Measurements from ENCODE around the gene SEBOX.

- no peak for TF ChIP-seq POLR2A (IDR thresholded peaks at IDR 0.05)
- no peak for TF ChIP-seq CTCF (IDR thresholded peaks at IDR 0.05)
These were observed 33.0 kb downstream of the SEBOX start for GRCh38 chr17:28331891-28332420.

Measured in testis (tissue), 2 donors.